Right lobe of liver (tissue), 4 donors: ENCODE measurements around the gene HSPH1.

Source experiments
- POLR2A ChIP-seq: fragments of 450-650 bp; IDR thresholded peaks from one replicate; pipeline ENCODE4 v1.6.1; 2017; ENCODE audit warnings: antibody characterized with exemption, mild to moderate bottlenecking
- TF ChIP-seq, protein P1 (sequence below), 4 donors: fragments of 200-600 bp in 3 of 4; fragments of 450-650 bp in 1 of 4; IDR thresholded peaks; one replicate each; pipeline versions ENCODE4 v1.5.1 to v1.8.0; 2016 to 2022; ENCODE audit warnings: antibody characterized with exemption in 4 of 4, mild to moderate bottlenecking in 2 of 4
- donor health status: DM: no; HTN: no; CAD: no.
- donor health status: DM: no; HTN: no; CAD: no.
- donor health status: DM: no; HTN: yes; CAD: no.

DNA sequence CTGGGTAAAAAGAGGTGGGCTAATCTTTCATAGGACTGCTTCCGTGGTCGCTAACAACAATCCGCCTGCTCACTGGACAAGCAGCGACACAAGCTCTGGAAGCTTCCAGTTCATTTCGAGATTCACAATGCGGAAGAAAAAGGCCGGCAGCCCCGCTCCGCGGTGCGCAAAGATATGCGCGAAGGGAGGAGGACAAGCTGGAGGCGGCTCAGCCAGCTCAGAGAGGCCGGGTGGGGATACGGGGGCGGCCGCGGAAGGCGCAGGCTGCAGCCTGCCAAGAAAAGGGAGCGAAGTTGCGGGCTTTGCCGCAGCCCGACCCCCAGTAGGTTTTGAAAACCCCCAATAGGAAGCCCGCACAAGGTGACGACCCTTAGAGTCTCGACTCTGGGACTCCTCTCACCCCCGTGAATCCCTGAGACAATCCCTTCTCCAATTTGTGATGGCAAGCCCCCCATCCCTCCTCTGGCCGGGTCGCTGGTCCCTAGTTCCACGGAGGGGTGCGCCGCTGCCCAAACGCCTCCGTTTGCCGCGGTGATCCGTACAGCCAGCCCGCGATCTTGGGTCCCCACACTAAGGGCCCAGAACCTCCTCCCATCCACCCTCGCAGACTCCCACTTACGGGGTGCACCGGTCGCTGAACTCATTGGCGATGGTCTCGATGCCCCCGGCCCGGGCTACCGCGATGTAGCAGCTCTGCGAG is 697 bp downstream of the HSPH1 start:
- TF ChIP-seq POLR2A = no peak
- TF ChIP-seq, protein P1, sequence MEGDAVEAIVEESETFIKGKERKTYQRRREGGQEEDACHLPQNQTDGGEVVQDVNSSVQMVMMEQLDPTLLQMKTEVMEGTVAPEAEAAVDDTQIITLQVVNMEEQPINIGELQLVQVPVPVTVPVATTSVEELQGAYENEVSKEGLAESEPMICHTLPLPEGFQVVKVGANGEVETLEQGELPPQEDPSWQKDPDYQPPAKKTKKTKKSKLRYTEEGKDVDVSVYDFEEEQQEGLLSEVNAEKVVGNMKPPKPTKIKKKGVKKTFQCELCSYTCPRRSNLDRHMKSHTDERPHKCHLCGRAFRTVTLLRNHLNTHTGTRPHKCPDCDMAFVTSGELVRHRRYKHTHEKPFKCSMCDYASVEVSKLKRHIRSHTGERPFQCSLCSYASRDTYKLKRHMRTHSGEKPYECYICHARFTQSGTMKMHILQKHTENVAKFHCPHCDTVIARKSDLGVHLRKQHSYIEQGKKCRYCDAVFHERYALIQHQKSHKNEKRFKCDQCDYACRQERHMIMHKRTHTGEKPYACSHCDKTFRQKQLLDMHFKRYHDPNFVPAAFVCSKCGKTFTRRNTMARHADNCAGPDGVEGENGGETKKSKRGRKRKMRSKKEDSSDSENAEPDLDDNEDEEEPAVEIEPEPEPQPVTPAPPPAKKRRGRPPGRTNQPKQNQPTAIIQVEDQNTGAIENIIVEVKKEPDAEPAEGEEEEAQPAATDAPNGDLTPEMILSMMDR (IDR thresholded peaks at IDR 0.05) = no peak
